Mucosa of stomach (tissue), 1 donor: ENCODE results near the gene PPP6R3.

ENCODE experiments used
- H3K27me3 ChIP-seq: one replicate; pipeline ENCODE4 v1.7.0; 2013; ENCODE audit warnings: mild to moderate bottlenecking, low read length; ENCODE audit not compliant: control insufficient read depth, insufficient read depth
- H3K36me3 ChIP-seq: one replicate; pipeline ENCODE4 v1.7.0; 2013; ENCODE audit warnings: low read length; ENCODE audit not compliant: control insufficient read depth, insufficient read depth
- H3K4me1 ChIP-seq: one replicate; pipeline ENCODE4 v1.7.0; 2013; ENCODE audit warnings: mild to moderate bottlenecking, low read length; ENCODE audit not compliant: control insufficient read depth, insufficient read depth
- H3K4me3 ChIP-seq: one replicate; pipeline ENCODE4 v1.7.0; 2013; ENCODE audit warnings: low read length
- H3K9ac ChIP-seq: one replicate; pipeline ENCODE4 v1.7.0; 2013; ENCODE audit warnings: mild to moderate bottlenecking, low read length, moderate library complexity
- H3K9me3 ChIP-seq: one replicate; pipeline ENCODE4 v1.7.0; 2013; ENCODE audit warnings: mild to moderate bottlenecking, low read length, moderate library complexity; ENCODE audit not compliant: control insufficient read depth
- donor health status: Pancreatic carcinoma.

Gene PPP6R3

DNA sequence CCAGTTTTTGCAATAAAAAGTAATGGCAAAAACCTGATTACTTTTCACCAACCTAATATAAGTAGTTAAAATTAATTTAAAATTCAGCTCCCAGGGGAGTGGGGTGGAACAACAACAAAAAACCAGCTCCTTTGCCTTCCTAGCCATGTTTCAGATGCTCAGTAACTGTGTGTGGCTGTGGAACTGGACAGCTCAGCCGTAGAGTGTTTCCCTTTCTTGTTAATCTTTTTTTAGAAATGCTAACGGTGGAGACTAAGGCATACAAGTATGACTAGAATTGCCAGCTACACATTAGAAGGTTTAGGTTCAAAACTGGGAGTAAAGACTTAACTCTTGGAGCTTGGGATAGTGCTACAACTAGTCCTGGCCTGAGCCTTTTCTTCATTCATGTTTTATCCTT is 45.0 kb downstream of the PPP6R3 start:
- Histone ChIP-seq H3K4me3 (no peak overlapping the region), H3K4me1 (peaks cover 24% of the 10 kb centered on the region), H3K27me3 (no peaks in the 10 kb centered on the region), H3K9me3 (no peaks in the 10 kb centered on the region), H3K36me3 (no peaks in the 10 kb centered on the region), H3K9ac (no peak overlapping the region)

DNA sequence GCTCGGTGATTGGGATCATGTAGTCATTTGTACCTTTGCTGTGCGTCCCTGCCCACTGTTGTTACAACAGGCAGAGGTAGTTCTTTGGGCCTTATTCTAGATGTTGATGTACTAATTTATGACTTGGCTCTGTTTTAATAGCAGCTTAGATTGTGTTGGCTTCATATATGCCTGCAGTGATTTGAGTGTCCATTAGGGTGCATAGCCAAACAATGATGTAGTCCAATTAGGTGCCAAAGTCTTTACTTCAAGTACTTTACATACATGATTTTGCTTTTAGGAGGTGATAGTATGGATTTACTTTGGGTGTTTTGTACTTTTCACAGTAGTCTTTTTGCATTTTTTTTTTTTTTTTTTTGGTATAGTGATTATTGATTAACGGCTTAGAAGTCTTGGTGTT is 46.4 kb downstream of the PPP6R3 start:
- no peak overlapping the region for H3K4me3 ChIP-seq
- no peaks in the 10 kb centered on the region for H3K9me3 ChIP-seq
- H3K36me3 ChIP-seq, result no peaks in the 10 kb centered on the region
- no peak overlapping the region for H3K9ac ChIP-seq
- H3K4me1 ChIP-seq, result peaks cover 24% of the 10 kb centered on the region
- H3K27me3 ChIP-seq, result no peaks in the 10 kb centered on the region

DNA sequence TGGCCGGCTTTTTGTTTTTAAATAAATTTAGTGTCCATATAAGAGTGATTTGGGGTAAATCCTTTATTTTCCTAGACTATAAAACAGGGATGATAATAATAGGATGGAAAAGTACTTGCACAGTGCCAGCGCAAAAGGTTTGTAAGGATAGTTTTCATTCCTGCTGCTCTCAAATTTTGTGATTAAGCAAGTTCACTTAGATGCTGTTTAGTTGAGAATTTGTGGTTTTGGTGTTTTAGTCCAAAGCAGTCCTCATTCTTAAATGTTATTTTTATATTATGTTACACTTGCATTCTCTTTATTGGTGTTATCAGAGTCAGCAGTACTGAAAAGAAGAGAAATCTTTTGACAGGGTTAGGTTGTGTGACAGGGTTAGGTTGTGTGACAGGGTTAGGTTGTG is 47.9 kb downstream of the PPP6R3 start:
- peaks cover 14% of the 10 kb centered on the region for H3K4me1 ChIP-seq
- H3K36me3 ChIP-seq, result no peaks in the 10 kb centered on the region

DNA sequence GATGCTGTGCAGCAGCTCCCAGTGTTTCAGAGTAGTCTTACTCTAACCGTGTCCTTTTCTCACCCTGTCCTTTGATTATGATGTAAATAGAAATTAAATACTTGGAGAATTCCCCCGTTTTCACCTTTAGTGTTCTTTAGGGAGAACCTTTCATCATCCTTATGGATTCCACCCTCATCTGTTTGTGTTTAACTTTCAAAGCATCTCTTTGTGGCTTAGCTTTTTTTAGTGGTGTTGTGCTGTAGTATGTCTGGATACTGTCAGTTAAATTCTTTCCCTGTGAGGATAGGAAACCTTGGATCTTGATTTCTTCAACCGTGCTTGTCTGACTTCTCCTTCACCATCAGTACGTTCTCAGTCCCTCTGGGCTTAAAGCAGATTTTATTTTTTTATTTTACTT is 48.5 kb downstream of the PPP6R3 start:
- peaks cover 13% of the 10 kb centered on the region for H3K4me1 ChIP-seq
- H3K9ac ChIP-seq, result no peak overlapping the region
- no peak overlapping the region for H3K4me3 ChIP-seq
- H3K9me3 ChIP-seq, result no peaks in the 10 kb centered on the region
- H3K27me3 ChIP-seq, result no peaks in the 10 kb centered on the region
- no peaks in the 10 kb centered on the region for H3K36me3 ChIP-seq

More for the DNA sequence above, 47.9 kb downstream of the PPP6R3 start:
- H3K9ac ChIP-seq, result no peak overlapping the region
- H3K9me3 ChIP-seq, result no peaks in the 10 kb centered on the region
- no peak overlapping the region for H3K4me3 ChIP-seq
- no peaks in the 10 kb centered on the region for H3K27me3 ChIP-seq

DNA sequence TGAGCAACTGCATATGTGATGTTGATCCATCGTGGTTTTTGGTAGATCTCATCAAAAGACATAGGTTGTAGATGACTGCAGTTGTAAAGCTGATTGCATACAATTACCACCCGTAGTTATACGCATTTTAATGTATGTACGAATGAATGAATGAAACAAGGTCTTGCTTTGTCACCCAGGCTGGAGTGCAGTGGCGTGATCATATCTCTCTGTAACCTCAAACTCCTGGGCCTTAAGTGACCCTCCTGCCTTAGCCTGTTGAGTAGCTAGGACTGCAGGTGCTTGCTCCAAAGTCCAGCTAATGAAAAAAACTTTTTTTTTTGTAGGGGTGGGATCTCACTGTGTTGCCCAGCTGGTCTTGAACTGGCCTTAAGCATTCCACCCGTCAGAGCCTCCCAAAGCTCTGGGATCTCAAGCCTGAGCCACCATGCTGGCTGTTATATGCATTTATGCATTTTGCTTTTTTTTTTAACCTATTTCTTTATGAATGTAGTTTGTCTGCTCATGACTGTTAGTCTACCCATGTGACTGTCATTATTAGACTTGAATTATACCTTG is 53.5 kb downstream of the PPP6R3 start:
- Histone ChIP-seq H3K9ac (no peak overlapping the region), H3K36me3 (no peaks in the 10 kb centered on the region), H3K4me1 (no peaks in the 10 kb centered on the region), H3K27me3 (no peaks in the 10 kb centered on the region), H3K9me3 (no peaks in the 10 kb centered on the region), H3K4me3 (no peak overlapping the region)

DNA sequence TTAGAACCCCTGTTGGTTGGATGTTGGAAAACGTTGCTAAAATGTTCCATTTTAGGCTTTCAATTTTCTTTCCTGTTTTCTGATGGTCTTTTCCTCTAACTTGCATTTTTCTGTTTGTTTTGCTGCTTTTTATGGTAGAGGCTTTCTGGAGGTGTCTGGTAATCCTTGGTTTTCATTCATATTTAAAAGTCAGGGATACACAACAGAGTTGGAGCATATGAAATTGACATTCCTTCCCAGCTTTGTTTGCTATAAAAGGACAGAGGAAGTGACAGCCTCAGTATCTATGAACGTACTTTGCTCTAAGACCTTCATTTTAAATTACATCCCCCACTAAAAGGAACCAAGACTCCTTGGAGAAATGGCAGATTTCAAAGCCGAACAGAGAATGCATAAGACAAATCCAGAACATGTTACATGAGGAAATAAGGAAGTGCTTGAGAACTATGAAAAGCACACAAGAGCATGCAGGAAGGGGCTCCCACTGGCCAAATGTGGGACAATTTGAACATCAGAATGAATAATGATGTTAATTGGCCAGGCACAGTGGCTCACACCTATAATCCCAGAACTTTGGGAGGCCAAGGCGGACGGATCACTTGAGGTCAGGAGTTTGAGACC is 56.7 kb downstream of the PPP6R3 start:
- H3K27me3 ChIP-seq, result no peaks in the 10 kb centered on the region
- H3K9ac ChIP-seq, result no peak overlapping the region
- H3K4me1 ChIP-seq, result no peaks in the 10 kb centered on the region
- no peak overlapping the region for H3K4me3 ChIP-seq
- H3K36me3 ChIP-seq, result peaks cover 3% of the 10 kb centered on the region
- no peaks in the 10 kb centered on the region for H3K9me3 ChIP-seq

DNA sequence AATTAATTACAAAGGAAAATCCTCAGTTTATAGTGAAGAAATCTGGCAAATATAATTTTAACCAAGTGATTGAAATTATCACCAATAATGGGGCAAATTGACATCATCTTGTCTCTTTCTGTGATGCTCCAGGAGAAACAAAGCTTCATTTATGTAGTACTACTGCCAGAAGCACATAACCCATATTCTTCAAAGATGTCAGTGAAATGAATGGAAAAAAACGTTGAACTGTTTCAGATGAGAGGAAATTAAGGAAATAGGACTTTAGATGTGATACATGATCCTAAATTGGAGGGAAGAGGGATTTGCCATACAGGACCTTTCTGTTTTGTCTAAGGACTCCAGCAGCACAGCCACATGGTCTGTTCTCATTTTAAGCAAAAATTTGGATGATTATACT is 57.6 kb downstream of the PPP6R3 start:
- Histone ChIP-seq H3K36me3 (peaks cover 7% of the 10 kb centered on the region), H3K9ac (no peak overlapping the region), H3K27me3 (no peaks in the 10 kb centered on the region), H3K9me3 (no peaks in the 10 kb centered on the region), H3K4me3 (no peak overlapping the region), H3K4me1 (no peaks in the 10 kb centered on the region)

DNA sequence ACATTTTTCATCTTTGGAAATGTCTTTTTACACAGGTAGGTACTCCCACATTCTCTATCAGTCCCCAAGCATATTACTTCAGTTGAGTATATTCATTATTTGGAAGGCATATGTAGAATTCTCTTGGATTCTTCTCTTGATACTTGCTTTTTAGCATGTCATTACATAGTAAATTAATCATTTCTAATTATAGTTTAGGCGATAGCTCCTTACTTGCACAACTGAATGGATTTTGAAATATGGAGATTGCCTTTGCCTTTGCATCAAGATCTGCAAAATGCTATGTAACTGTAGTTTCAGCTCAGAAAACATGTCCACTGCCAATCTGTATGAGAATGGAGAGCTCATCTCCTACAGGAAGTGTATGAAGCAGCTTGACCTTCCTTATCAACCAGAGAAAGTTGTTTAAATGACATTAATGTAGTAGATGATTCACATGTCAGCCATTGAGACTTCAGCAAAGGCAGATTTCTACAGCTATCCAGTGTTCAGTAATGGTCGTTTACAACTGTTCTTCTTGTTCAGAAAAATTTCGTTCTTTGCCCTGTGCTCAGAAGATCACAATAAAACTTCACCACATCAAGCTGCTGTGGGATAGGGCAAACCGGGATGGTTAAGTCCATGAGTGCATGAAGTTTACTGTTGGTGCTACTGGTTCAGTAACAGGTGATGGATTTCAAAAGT is 61.6 kb downstream of the PPP6R3 start:
- Histone ChIP-seq H3K9me3 (no peaks in the 10 kb centered on the region), H3K9ac (no peak overlapping the region), H3K36me3 (peaks cover 12% of the 10 kb centered on the region), H3K4me1 (peaks cover 7% of the 10 kb centered on the region), H3K27me3 (no peaks in the 10 kb centered on the region), H3K4me3 (no peak overlapping the region)

DNA sequence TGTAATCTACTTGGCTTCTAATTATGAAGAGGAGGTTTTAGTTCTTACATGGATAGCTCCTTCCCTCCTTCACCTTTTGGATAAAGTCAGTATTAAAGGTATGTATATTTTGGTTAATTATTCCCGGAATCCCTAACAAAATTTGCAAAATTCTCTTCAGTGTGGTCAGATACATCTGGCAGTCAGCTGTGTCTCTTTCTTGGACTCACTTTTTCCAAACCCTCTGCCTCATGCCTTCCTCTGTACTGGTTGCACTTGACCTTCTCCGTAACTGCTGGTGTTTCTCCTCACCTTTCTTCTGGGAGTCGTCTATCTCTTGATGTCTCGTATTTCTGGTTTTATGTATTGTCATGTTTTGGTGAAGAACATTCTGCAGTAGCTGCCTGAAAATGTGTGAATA is 62.5 kb downstream of the PPP6R3 start:
- Histone ChIP-seq H3K27me3 (no peaks in the 10 kb centered on the region), H3K9ac (no peak overlapping the region), H3K4me1 (peaks cover 7% of the 10 kb centered on the region), H3K4me3 (no peak overlapping the region), H3K36me3 (peaks cover 12% of the 10 kb centered on the region), H3K9me3 (no peaks in the 10 kb centered on the region)

DNA sequence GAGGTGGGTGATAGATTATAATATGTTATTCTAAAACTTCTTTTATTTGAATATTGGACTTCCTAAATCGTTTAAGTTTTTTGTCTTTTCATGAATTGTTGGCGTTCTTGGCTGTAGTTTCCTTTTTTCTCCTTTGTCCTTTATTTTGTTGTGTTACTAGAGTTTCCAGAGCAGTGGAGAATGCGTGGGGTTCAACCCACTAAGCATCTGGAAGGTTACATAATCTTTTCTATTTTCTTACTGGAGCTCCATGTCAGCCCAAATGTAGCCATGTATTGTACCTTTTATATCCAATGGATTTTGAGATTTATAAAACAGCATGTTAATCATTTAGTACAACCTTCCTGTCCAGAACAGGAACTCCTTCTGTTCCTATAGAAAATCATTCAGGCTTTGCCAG is 63.2 kb downstream of the PPP6R3 start:
- peaks cover 7% of the 10 kb centered on the region for H3K4me1 ChIP-seq
- no peak overlapping the region for H3K4me3 ChIP-seq
- H3K9me3 ChIP-seq, result no peaks in the 10 kb centered on the region
- H3K9ac ChIP-seq, result no peak overlapping the region
- H3K36me3 ChIP-seq, result peaks cover 12% of the 10 kb centered on the region
- no peaks in the 10 kb centered on the region for H3K27me3 ChIP-seq

DNA sequence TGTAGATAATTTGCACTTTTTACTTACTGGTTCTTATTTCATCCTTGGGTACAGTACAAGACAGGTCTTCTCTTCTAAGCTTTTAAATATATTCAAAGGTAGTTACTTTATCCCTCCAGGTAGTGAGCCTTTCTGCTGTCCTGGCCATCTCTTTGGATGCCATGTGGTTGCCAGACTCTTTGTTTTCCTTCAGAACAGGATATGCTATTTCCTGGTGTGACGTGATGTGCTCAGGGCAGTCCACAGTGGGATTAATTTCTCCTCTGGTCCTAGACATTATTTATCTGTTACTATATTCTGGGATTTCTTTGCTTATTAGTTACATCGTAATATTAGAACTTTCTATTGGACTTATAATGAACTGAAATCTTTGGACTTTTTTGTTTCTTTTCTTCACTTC is 63.7 kb downstream of the PPP6R3 start:
- peaks cover 12% of the 10 kb centered on the region for H3K36me3 ChIP-seq
- no peaks in the 10 kb centered on the region for H3K9me3 ChIP-seq
- no peak overlapping the region for H3K4me3 ChIP-seq
- no peak overlapping the region for H3K9ac ChIP-seq
- H3K27me3 ChIP-seq, result no peaks in the 10 kb centered on the region
- H3K4me1 ChIP-seq, result peaks cover 7% of the 10 kb centered on the region

DNA sequence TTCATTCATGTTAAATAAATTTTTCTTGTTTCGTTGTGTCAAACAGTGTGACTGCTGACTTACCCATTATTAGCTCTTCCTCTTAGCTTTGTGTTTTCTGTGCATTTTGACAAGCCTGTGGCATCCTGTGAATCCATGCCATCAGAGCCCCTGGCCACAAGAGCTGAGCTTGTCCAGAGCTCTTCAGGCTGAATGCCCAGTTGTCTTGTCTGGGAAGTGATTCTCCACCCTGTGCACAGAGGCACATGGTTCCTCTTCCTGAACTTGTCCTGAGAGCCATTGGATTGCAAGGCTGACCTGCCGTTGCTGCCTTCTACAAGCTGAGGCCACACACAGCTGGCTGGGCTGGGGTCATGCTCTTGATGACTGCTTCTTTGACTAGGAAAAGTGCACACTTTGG is 64.1 kb downstream of the PPP6R3 start:
- Histone ChIP-seq H3K4me3 (no peak overlapping the region), H3K36me3 (peaks cover 11% of the 10 kb centered on the region), H3K4me1 (peaks cover 7% of the 10 kb centered on the region), H3K9ac (no peak overlapping the region), H3K9me3 (no peaks in the 10 kb centered on the region), H3K27me3 (no peaks in the 10 kb centered on the region)
